GM06990 (cell line): ENCODE results near the gene LRCH1.

Source experiments
- DNase-seq: peaks from one replicate; pipeline ENCODE4 v3.0.0-alpha.2; 2011; ENCODE audit not compliant: insufficient read length; ENCODE audit errors: extremely low read depth
- H3K27me3 ChIP-seq: replicated peaks from 2 replicates; pipeline ENCODE4 v1.6.0; 2011; ENCODE audit warnings: low read length; ENCODE audit not compliant: control insufficient read depth, insufficient read depth
- H3K36me3 ChIP-seq: 2 replicates; pipeline ENCODE4 v1.5.1; 2011; ENCODE audit warnings: low read length; ENCODE audit not compliant: control insufficient read depth, insufficient read depth
- H3K4me3 ChIP-seq: replicated peaks from 2 replicates; pipeline ENCODE4 v1.5.1; 2011; ENCODE audit warnings: low read depth, mild to moderate bottlenecking, control low read depth, low read length
- CTCF ChIP-seq: IDR thresholded peaks from 2 replicates; pipeline ENCODE4 v1.5.1; 2011; ENCODE audit warnings: low read length, control low read depth, mild to moderate bottlenecking, inconsistent platforms; ENCODE audit not compliant: insufficient read depth, poor library complexity, severe bottlenecking

The LRCH1 gene

GRCh38 chr13:46620029-46620428, 67.1 kb downstream of the LRCH1 start:
- no peak for TF ChIP-seq CTCF
- H3K4me3 ChIP-seq, result no peak overlapping the region
- no peak for DNase-seq
- no peaks in the 10 kb centered on the region for H3K36me3 ChIP-seq
- no peaks in the 10 kb centered on the region for H3K27me3 ChIP-seq

GRCh38 chr13:46620471-46620870, 67.5 kb downstream of the LRCH1 start:
- Histone ChIP-seq H3K36me3 (no peaks in the 10 kb centered on the region), H3K4me3 (no peak overlapping the region), H3K27me3 (no peaks in the 10 kb centered on the region)
- DNase-seq, result no peak
- TF ChIP-seq CTCF, result no peak

- no peak overlapping the region for H3K4me3 ChIP-seq
- no peaks in the 10 kb centered on the region for H3K27me3 ChIP-seq
- DNase-seq, result no peak
- H3K36me3 ChIP-seq, result no peaks in the 10 kb centered on the region
- TF ChIP-seq CTCF, result no peak
Measured at GRCh38 chr13:46621133-46621532, 68.2 kb downstream of the LRCH1 start.

- Histone ChIP-seq H3K27me3 (no peaks in the 10 kb centered on the region), H3K36me3 (no peaks in the 10 kb centered on the region), H3K4me3 (no peak overlapping the region; the same call in 1 of the 2 replicates)
- TF ChIP-seq CTCF, result no peak
- DNase-seq, result no peak
Measured at GRCh38 chr13:46621792-46622629, 69.0 kb downstream of the LRCH1 start.

GRCh38 chr13:46622630-46623256, 69.8 kb downstream of the LRCH1 start:
- TF ChIP-seq CTCF, result no peak
- no peak for DNase-seq
- Histone ChIP-seq H3K4me3 (no peak overlapping the region; the same call in 1 of the 2 replicates), H3K36me3 (no peaks in the 10 kb centered on the region; the same call in 1 of the 2 replicates), H3K27me3 (no peaks in the 10 kb centered on the region)
